Tracheal epithelial cell (primary cell): Measurements from ENCODE around the gene TMEM130. TPM values are rescaled to one million over a fixed set of nuclear protein-coding genes. Genes with fewer than 3 reads are reported as not detected.

Experiments used
- total RNA-seq: library from RNA; depleted of rRNA; stranded (reverse); fragments of >200 nt; gene quantifications from 2 replicates; pipeline ENCODE4 v1.2.1, GENCODE V29; 2014

The TMEM130 gene
- not detected in 2 replicates for total RNA-seq

GRCh38 chr7:98869597-98870120 lies at the start of gene TMEM130:
Gene TMEM130 (minus strand): TSS chr7:98870014. CDS start chr7:98869861, 153 bp downstream.

GRCh38 chr7:98878365-98879197 lies 8.8 kb upstream of the TMEM130 start, which contains the start of gene TRRAP:
Gene TRRAP (plus strand): TSS chr7:98878532. CDS start chr7:98881151, 2,619 bp downstream.

Other genes with a start within 250 kb of the TMEM130 start
- 11.5 and 12.8 TPM in 2 replicates for gene TRRAP, start 8.5 kb upstream of the TMEM130 start, total RNA-seq